Activated CD4-positive, alpha-beta T cell treated with anti-CD3 and anti-CD28 coated beads for 24 hours (primary cell): Measurements from ENCODE around the gene CDK15.

ENCODE experiments used
- DNase-seq, 2 donors: peaks; one replicate each; pipeline ENCODE4 v3.0.0-alpha.2; 2020; ENCODE audit warnings: low read depth in 2 of 2

CDK15 gene

DNA sequence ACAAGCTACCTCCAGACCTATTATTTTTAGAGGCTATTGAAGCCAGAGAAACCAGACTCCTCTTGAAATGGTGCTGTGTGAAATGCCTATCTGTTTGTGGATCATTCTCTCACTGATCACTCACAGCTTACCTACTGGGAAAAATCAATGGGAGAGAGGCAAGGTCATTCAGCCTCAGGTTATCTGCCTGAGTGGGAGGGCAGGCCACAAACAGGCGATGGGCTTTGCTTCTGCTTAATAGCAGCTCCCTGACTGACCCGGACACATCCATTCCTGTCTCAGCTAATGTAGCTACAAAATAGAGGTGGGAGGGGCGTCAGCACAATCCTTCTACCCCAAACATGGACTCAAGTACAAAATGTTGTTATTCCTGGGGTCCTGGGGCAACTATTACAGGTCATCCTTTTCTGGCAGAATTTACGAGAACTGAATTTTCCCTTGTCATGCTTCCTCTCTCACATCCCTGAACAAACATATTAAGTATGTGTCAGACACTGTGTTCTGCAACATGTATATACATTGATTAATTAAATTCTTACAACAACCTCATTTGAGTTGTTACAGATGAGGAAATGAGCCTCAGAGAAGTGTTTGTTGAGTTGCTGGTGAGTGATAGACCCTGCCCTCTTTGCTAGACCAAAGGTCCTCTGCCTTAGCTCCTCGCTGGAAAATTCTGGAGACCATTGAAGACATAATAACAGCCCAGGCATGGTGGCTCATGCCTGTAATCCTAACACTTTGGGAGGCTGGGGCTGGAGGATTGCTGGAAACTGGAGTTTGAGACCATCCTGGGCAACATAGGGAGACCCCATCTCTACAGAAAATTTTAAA lies 60.5 kb downstream of the CDK15 start:
- DNase-seq, result no peak

DNA sequence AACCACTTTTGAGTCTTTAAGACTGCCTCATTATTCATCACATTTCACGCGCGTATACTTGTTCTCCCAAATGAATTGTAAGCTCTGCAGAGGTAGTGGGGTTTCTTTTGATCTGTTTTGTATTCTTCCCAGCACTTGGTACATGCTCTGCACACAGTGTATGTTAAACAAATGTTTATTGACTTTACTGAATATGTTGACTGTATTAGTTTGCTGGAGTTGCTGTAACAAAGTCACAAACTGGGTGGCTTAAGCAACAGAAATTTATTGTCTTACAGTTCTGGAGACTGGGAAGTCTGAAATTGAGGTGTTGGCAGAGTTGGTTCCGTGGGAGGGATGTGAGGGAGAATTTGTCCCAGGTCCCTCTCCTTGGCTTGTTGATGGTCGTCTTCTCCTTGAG lies 65.1 kb downstream of the CDK15 start:
- no peak for DNase-seq

DNA sequence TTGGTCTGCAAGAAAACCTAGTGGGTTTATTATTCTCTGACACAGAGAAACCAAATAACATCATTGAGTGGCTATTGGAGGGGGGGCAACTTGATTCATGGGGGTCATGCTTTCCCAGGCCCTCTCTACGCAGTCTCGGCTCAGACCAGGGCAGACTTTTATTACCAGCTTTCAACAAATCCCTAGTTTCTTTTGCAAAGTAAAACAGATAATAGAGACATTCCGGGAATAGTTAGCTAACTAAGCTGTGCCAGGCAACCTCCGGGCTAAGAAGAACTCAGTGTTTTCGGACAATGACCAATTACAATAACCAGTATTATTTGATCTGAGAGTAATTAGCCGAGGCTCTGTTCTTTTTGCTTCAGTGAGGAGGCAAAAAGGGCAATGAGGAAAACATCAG lies 66.3 kb downstream of the CDK15 start:
- DNase-seq, result no peak

DNA sequence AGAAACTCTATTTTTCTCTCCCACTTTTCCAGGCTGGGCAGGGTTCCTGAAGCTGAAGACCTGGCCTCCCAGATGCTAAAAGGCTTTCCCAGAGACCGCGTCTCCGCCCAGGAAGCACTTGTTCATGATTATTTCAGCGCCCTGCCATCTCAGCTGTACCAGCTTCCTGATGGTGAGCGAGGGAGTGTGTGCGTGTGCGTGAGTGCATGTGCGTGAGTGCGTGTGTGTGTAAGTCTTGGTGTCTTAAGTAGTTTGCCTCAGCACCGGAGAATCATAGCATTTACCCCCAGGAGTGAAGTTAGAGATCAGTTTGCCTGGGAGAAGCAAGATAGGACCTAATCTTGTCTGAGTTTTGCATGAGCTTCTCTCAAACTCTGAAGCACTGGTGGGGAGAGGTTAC lies 73.7 kb downstream of the CDK15 start:
- no peak for DNase-seq

DNA sequence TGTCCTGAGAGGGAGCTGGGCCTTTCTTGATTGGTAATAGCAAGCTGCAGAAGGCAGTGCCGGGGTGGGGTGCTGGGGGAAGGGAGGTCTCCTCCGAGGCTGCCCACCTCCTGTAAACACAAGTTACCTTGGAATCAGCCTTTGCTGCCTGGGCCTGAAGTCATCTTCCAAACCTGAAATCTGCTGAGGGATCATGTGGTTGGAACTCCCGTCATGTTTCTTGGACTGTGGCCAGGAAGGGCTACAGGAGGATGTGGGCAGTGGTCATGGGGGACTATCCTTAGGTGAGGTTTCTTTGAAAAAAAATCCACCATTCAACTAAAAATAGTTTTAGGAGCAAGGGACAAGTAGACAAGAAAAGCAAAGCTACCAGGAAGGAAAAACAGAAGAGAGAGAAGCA lies 74.2 kb downstream of the CDK15 start:
- no peak for DNase-seq

DNA sequence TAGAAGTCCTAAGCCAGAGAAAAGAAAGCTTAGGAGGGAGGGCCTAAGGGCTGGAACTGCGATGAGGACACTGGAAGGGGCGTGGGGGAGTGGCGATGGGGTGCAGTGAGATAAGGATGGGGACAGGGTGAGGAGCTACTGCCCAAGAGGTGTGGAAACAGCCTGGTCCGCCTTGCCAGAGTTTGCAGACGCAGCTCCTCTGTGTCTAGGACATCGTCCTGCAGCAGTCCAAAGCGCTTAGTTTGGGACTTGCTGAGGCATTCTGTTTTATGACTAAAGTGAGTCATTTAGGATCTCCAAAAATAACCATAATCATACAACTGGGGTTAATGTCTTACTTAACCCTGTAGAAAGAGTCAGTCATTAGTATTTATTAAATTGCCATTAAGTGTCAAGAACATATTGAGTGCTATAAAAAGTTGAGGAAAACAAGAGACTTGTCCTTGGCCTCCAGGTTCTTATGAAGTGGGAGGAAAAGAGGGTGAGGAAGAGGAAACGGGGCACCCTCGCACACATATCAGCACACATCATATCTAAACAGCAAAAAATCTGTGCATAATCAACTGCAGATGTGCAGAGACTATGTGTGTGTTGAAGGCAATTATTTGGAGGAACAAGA lies 74.8 kb downstream of the CDK15 start:
- no peak for DNase-seq

DNA sequence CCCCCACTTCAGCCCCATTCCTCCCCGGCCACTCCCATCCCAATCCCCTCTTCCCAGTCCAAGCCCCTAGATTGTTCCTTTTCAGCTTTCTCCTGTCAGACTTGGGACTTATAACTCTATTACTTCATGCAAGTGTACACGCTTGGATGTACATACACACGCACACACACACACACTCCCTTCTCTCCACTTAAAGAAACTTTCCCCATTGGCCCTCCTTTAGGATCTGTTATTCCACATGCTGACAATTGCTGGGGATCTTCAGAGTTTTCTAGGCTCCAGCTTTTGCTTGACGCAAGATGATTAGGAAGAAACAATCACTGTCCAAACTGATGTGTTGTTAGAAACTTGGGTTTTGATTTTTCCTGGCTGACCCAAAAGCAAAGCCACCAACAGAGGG lies 75.4 kb downstream of the CDK15 start:
- DNase-seq, result no peak

DNA sequence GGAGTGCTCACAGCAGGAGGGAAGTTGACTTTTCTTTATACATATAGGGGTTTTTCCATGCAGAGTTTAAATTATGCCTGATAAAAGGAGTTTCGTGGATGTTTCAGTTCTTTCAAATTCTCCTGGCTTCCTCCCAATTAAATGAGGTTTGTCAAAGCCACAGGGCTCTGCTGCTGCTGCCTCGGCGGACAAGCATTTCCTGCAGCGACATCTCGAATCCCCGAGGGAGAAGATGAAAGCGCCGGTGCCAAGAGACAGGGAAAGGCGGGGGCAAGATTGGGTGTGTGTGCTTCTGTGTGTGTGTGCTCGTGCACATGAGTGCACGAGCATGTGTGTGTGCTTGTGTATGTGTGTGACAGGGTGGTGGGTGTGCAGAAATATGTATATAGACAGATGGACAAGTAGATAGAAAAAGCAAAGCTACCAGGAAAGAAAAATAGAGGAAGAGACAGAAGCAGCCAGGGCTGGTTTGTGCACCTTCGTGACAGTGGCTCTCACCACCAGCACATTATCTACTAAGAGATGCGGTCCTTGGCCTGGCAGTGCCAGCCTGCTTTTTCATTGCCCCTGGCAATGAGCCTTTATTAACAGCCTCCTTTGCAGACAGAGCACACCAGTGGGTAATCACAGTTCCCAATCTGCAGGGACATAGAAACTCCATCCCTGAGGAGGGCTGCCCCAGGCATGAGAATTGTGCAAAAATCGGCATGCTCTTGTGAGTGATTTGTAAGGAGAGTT lies 76.2 kb downstream of the CDK15 start:
- DNase-seq, result no peak

DNA sequence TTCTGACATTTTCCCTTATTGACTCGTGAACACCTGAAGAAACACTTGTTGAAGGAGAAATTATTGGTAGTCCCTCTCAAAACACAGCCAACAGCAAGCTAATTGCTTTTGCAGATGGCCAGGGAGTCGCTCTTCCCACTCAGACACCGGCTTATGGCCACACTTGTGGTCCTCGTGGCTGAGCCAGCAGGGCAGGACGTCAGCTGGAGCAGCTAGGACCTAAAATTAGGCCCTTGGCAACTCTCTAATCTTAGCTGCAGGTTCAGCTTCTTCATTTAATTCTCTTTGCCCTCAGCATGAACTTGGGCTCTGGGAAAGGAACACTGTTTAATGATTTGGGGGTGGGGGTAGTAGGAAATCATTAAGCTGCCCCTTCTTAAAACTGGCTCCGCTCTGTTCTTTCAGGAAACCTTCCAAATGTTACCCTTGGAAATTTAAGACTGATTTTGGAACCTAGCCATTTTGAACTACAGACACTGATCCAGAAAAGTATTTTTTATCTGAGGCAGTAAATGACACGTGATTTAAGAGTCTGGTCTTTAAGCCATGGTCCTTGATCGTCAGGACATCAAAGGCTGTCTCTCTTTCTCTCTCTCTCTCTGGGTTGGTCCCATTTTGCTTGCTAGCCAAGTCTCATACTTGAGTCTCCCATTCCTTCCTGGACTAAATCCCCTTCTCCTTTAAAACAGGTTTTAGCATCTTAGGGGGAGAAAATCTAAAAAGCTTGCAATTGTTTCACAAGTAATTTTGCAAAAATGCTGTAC lies 77.5 kb downstream of the CDK15 start:
- DNase-seq, result no peak

DNA sequence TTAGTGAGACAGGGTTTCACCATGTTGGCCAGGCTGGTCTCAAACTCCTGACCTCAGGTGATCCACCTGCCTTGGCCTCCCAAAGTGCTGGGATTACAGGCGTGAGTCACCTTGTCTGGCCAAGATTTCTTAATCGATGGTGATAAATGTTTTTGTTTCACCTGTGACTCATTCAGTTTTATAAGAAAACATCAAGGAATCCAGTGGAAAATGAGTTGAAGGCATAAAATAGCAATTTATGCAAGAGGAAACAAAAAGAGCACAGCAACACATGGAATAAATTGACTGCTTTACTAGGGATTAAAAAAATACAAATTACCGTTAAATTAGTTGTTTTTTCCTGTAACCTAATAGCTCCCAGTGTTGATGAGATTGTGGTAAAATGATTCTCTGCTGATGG lies 80.2 kb downstream of the CDK15 start:
- no peak for DNase-seq

DNA sequence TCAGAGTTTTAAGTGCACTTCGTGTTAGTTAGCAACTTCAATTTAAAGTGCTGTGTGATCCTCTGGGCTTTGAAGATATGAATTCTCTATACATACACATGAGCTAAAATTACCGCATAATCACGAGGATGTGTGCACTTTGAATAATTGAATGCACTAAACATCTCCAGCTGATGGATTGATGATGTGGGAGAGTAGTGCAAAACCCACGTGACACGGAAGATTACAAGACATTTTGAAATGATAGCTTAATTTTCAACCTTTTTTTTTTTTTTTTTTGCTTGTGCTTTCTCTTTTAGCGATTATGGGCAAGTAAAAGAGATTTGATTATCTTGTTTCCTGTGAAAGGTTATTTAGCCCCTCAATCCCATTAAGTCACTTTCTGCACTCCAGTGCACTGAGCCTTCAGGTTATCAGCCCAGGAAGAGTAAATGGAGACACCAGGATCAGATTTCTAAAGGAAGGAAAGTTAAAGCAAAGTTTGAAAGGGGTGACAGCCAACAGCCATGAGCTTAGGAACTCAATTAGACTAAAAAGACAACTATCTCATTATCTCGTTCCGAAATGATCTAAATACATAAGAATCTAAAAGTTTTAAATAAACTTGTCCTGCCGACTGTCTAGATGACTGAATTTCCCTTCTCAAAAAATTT lies 81.6 kb downstream of the CDK15 start:
- no peak for DNase-seq

DNA sequence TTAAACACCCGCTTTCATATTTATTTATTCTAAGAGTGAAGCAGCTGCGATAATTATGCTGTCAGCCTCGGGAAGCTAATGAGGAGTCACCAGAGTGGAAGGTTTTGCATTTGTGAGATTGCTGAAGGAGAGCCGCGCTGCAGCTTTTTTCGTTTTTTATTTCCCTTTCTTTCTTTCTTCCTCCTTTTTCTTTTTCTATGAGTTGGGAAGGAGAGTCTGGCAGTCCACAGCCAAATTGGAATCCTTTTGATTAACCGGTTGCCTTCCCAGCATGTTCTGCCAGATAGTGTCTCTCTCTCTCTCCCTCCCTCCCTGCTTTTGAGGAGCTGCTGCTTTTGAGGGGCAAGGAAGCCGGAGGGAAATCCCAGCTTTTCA lies 82.1 kb downstream of the CDK15 start:
- no peak for DNase-seq

DNA sequence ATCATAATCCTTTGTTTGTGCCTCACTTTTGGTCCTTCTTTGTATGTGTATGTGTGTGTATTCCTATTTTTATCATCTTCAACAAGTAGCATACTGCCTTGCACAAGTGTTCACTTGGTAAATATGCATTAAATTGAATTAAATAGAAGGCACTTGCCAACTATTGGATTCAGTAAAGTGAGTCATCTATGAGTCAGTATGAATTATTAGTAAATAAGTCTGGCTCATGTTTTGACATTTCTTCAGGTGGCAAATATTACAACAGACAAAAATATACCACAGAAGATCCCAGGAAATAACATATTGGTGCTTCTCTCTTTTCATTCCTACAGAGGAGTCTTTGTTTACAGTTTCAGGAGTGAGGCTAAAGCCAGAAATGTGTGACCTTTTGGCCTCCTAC lies 84.1 kb downstream of the CDK15 start:
- no peak for DNase-seq

DNA sequence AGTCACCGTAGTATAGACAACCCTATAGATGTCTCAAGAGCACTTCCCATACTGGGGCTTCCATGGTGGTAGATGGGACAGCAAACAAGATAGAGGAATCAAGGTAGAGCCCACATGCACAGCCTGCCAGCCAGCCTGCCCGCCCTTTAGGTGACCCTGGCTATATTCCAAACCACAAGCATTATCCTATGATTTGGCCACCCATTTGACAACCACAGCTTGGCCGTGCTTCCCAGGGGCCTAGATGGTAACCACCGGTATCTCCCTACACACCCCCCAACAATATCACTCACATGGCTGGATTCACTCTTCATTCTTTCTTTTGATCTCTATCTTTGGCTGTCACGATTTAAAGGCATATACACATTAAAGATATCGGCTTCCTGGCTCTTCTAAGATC lies 85.3 kb downstream of the CDK15 start:
- no peak for DNase-seq

DNA sequence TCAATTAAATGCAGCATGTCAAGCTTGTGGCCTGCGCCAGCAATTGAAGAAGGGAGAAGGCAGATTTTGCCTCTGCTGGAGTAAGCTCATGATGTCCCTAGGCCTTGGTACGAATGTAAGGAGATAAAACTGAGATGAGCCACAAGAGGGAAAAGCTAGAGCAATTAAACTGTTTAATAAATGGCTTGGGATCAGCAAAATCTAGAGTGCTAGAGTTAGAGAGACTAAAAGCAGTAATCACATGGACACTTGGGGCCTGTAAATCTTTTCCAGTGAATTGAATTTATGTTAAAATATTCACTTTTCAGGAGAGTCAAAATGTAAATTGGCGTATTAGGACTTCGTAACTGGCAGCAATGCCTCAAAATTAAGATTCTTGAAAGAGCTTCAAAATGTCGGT lies 86.2 kb downstream of the CDK15 start:
- no peak for DNase-seq

DNA sequence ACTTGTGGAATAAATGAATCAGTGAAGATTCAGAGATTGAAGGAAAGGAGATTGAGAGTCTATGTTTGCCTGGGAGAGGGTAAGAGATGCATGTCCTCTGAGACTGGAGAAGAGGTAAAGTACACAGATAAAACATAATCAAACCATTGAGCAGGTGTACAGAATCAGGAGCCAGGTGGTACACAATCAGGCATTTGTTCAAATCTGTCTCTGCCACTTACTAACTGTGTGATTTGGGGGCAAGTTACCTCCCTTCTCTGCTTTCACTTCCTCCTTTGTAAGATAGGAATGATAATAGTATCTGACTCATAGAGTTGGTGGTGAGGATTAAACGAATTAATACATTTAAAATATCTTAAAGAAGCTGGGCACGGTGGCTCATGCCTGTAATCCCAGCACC lies 94.0 kb downstream of the CDK15 start:
- no peak for DNase-seq

DNA sequence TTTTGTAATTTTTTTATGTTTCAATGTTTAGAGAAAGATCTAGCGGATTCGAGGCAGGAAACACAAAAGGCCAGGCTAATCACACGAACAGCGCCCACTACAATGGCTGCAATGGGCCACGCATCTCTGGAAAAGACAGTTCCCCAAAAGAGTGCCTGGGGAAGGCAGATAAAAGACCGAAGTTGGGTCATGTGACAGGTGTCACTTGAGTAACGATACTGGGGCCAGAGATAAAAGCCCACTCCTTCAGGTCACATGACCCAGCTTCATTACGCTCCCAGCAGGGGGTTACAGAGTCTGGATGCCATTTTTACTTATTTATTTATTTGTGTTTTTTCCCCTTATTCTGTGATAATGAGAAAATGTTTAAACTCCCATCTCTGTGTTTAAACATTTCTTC lies 95.4 kb downstream of the CDK15 start:
- DNase-seq, result no peak

DNA sequence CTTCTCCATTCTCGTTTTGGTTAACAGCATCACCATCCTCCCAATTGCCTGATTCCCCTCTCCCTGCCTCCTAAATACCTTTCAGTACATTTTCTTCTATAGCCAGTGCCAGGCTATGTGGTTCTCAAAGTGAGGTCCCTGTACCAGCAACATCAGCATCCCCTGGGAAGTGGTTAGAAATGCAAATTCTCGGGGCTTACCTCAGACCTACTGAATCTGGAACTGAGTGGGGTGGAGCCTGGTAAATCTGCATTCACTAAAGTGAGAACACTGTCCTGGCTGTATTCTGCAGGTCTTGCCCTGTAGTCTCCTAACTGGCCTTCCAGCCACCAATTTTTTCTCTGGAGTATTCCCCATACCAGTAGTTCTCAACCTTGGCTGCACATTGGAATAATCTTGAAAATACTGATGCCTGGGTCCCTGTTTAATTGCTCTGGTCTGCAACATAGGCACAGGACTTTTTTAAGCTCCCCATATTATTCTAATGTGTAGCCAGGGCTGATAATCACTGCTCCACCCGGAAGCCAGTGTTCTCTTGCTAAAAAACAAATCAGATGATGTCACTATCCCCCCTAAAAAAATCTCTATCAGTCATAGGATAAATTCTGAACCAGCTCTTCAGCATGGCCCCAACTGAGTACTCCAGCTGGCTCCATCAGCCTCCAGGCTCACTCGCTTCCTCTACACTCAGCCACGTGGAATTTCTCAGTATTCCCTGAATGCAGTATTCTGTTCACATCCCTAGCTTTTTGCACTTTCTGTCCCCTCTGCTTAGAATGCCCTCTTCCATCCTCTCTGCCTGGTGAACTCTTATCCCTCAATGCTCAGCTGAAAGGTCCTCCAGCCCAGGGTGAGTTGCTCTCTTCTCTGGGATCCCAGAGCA lies 98.4 kb downstream of the CDK15 start:
- DNase-seq, result no peak

DNA sequence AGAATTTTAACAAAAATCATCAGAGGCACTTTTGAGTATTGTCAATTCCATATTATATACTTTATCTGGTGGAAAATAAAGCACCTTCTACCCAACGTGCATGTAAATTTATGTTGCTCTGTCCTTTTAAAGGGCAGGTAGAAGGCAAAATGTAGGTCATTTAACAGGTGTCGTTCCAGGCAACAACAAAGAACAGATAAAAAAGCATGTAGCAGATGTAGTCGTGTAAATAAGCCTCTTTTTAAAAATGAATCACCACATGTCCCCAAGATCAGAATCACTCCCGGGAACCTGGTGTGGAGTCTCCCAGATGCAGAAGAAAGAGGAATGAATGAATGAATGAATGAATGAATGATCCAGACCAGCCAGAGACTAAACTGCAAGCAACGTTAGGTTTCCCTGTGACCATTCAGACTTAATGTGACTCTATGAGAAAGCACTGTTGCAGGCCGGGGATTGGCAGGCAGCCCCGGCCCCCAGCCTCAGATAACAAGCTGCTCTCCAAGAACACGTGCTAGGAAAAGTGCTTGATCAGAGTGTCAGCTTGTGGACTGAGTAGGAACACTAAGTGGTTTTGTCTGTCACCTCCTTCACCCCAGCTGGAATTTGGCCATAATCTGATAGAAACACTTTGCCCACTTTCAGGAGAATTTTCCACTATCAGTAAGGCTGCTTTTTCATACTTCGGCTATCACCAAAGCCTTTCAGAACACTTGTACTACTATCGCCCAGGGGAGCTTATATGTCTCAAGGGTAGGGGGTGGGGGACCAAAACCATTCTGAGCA lies 100.6 kb downstream of the CDK15 start:
- DNase-seq, result no peak

DNA sequence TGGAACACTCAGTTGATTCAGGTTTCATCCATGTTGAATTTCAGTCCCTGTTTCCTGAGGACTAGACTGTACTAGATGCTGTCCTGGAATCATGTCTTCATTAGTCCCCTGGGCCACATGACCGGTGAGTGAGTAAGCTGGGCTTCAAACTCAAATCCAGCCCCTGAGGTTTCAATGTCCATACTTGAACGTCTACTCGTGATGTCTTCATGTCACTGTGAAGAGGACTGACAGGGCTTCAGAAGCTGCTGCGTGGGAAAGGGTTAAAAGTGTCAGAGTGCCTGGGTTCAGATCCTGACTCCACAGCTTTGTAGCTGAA lies 101.2 kb downstream of the CDK15 start:
- DNase-seq, result no peak
